Measurements from ENCODE around the gene PLCB4. TPM values are rescaled to one million over a fixed set of nuclear protein-coding genes. Genes with fewer than 3 reads are reported as not detected.

Gene PLCB4
- total RNA-seq, 1 donor from 2014 or later: 1.6 TPM

DNA sequence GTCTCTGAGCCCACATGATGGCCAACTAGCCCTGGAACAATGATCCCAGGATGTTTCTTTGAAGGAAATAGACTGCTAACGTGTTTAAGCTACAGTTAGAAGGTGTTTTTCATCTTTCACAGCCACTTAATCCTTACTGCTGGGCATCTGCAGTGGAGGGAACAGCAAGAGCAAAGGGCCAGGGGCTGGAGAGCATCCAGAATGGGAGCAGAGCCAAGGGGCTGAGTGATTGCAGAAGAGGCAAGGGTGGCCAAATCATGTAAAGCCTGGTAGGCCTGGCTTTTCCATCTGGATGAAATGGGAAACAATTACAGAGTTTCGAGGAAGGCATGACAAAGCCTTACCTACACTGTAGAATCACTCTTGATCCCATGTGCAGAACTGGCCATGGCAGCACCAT, 426.8 kb downstream of the PLCB4 start:
- TF ChIP-seq, protein P1, sequence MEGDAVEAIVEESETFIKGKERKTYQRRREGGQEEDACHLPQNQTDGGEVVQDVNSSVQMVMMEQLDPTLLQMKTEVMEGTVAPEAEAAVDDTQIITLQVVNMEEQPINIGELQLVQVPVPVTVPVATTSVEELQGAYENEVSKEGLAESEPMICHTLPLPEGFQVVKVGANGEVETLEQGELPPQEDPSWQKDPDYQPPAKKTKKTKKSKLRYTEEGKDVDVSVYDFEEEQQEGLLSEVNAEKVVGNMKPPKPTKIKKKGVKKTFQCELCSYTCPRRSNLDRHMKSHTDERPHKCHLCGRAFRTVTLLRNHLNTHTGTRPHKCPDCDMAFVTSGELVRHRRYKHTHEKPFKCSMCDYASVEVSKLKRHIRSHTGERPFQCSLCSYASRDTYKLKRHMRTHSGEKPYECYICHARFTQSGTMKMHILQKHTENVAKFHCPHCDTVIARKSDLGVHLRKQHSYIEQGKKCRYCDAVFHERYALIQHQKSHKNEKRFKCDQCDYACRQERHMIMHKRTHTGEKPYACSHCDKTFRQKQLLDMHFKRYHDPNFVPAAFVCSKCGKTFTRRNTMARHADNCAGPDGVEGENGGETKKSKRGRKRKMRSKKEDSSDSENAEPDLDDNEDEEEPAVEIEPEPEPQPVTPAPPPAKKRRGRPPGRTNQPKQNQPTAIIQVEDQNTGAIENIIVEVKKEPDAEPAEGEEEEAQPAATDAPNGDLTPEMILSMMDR (IDR thresholded peaks at IDR 0.05; ENCODE audit: insufficient read depth, low read length, severe bottlenecking): no peak
- Histone ChIP-seq H3K36me3 (ENCODE audit: control insufficient read depth, insufficient read depth, low read length) (no peaks in the 10 kb centered on the region), H3K27me3 (ENCODE audit: control insufficient read depth, insufficient read depth, low read length) (no peaks in the 10 kb centered on the region), H3K4me3 (ENCODE audit: low read depth, low read length) (no peak overlapping the region)
- no peak for DNase-seq (ENCODE audit: low read depth)
- FAIRE-seq: no peak

DNA sequence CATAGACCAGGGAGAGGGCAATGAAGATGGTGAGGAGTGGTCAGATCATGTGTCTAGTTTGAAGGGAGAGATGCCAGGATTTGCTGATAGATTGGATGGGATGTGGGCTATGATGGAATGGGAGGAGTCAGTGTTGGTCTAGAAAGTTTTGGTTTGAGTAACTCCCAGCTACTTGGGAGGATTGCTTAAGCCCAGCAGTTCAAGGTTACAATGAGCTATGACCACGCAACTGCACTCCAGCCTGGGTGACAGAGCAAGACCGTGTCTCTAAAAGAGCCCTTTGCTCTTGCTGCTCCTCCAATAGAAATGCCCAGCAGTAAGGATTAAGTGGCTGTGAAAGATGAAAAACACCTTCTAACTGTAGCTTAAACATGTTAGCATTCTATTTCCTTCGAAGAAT, 427.3 kb downstream of the PLCB4 start:
- TF ChIP-seq, protein P1 (IDR thresholded peaks at IDR 0.05; ENCODE audit: insufficient read depth, low read length, severe bottlenecking): no peak
- no peaks in the 10 kb centered on the region for H3K36me3 ChIP-seq (ENCODE audit: control insufficient read depth, insufficient read depth, low read length)
- no peak for FAIRE-seq

GRCh38 chr20:9498322-9498721, 429.4 kb downstream of the PLCB4 start:
- no peaks in the 10 kb centered on the region for H3K36me3 ChIP-seq (ENCODE audit: control insufficient read depth, insufficient read depth, low read length)
- H3K4me3 ChIP-seq (ENCODE audit: low read depth, low read length): no peak overlapping the region
- TF ChIP-seq, protein P1 (IDR thresholded peaks at IDR 0.05; ENCODE audit: insufficient read depth, low read length, severe bottlenecking): no peak
- FAIRE-seq: no peak
- no peaks in the 10 kb centered on the region for H3K27me3 ChIP-seq (ENCODE audit: control insufficient read depth, insufficient read depth, low read length)
- DNase-seq (ENCODE audit: low read depth): peak; percentile 7

More for the DNA sequence above, 427.3 kb downstream of the PLCB4 start:
- DNase-seq (ENCODE audit: low read depth): no peak
- no peak overlapping the region for H3K4me3 ChIP-seq (ENCODE audit: low read depth, low read length)
- no peaks in the 10 kb centered on the region for H3K27me3 ChIP-seq (ENCODE audit: control insufficient read depth, insufficient read depth, low read length)

GRCh38 chr20:9499126-9499899, 430.4 kb downstream of the PLCB4 start:
- no peaks in the 10 kb centered on the region for H3K36me3 ChIP-seq (ENCODE audit: control insufficient read depth, insufficient read depth, low read length)
- TF ChIP-seq, protein P1 (IDR thresholded peaks at IDR 0.05; ENCODE audit: insufficient read depth, low read length, severe bottlenecking): no peak
- H3K4me3 ChIP-seq (ENCODE audit: low read depth, low read length): no peak overlapping the region
- H3K27me3 ChIP-seq (ENCODE audit: control insufficient read depth, insufficient read depth, low read length): no peaks in the 10 kb centered on the region
- FAIRE-seq (peak; percentile 23), DNase-seq (ENCODE audit: low read depth) (no peak)

GRCh38 chr20:9500121-9500520, 431.2 kb downstream of the PLCB4 start:
- H3K27me3 ChIP-seq (ENCODE audit: control insufficient read depth, insufficient read depth, low read length): peaks cover under 1% of the 10 kb centered on the region
- H3K4me3 ChIP-seq (ENCODE audit: low read depth, low read length): no peak overlapping the region
- TF ChIP-seq, protein P1 (IDR thresholded peaks at IDR 0.05; ENCODE audit: insufficient read depth, low read length, severe bottlenecking): no peak
- H3K36me3 ChIP-seq (ENCODE audit: control insufficient read depth, insufficient read depth, low read length): no peaks in the 10 kb centered on the region
- no peak for FAIRE-seq
- DNase-seq (ENCODE audit: low read depth): no peak

DNA sequence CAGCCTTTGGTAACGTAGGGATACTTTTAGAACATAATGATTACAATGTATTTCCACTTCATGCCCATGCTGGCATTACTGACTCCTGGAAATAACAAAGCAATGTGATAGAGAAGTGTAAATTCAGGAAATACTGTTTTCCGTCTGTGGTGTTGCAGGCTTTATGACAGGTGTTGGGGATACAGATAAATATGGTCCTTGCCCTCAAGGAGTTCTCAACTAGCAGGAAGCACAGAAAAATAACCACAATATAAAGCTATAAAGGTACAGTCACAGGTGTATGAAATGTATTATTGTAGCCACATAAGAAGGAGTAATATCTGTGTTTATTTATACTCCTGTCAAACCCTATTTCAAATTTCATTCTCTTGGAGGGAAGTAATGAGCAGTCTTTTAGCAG, 432.6 kb downstream of the PLCB4 start:
- TF ChIP-seq, protein P1 (IDR thresholded peaks at IDR 0.05; ENCODE audit: insufficient read depth, low read length, severe bottlenecking): no peak
- peaks cover 13% of the 10 kb centered on the region for H3K27me3 ChIP-seq (ENCODE audit: control insufficient read depth, insufficient read depth, low read length)
- H3K36me3 ChIP-seq (ENCODE audit: control insufficient read depth, insufficient read depth, low read length): no peaks in the 10 kb centered on the region
- FAIRE-seq (no peak), DNase-seq (ENCODE audit: low read depth) (no peak)
- no peak overlapping the region for H3K4me3 ChIP-seq (ENCODE audit: low read depth, low read length)
